ENCODE results near the gene EPN3. TPM values are rescaled to one million over a fixed set of nuclear protein-coding genes. Genes with fewer than 3 reads are reported as not detected.

EPN3 gene
- total and polyA plus RNA-seq, 4 donors, result 1.3 to 2.6 (median 2.5) TPM

DNA sequence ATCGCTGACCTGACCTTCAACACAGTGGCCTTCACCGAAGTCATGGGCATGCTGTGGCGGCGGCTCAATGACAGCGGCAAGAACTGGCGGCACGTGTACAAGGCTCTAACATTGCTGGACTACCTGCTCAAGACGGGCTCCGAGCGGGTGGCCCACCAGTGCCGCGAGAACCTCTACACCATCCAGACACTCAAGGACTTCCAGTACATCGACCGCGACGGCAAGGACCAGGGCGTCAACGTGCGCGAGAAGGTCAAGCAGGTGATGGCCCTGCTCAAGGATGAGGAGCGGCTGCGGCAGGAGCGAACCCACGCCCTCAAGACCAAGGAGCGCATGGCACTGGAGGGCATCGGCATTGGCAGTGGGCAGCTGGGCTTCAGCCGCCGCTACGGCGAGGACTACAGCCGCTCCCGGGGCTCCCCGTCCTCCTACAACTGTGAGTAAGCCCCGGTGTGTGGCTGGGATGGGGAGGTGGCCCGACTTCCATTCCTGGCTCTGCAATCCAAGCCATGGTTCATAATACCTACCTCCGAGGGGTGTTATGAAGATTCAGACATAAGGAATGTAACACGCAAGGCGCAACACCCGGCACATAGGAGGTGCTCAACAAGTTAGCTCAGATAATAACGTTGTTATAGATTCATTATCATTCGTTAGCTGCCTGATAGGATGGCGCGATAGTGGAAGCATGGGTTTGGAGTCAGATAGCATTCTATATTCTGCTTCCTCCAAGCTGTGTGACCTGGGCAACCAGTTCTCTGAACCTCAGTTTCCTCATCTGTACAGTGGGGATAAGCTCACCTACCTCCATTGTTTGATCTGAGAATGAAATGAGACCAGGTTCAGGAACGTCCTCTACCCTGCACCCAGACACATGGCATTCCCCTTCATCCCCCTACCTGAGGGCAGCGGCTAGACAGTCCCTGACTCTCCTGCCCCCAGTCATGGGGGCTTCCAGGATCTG, 4.4 kb downstream of the EPN3 start:
- Histone ChIP-seq H3K4me3 (no peak overlapping the region), H3K27ac (ENCODE audit: low read depth in 1 of 2, low read length in 1 of 2) (no peak overlapping the region), H3K9ac (ENCODE audit: insufficient read depth in 1 of 2, low read length in 2 of 2) (no peak overlapping the region), H3K36me3 (ENCODE audit: control insufficient read depth in 4 of 4, insufficient read depth in 4 of 4, low read length in 4 of 4) (no peaks in the 10 kb centered on the region), H3K27me3 (ENCODE audit: control insufficient read depth in 3 of 3, insufficient read depth in 3 of 3, low read length in 2 of 3) (peaks cover 0 to 4% (median 4%) of the 10 kb centered on the region in 3 donors), H3K9me3 (ENCODE audit: control insufficient read depth in 4 of 4, insufficient read depth in 3 of 4, low read length in 3 of 4) (peaks cover 0 to 1% (median 0%) of the 10 kb centered on the region in 4 donors), H3K4me1 (ENCODE audit: control insufficient read depth in 5 of 5, insufficient read depth in 5 of 5, low read length in 5 of 5) (peaks cover 0 to 33% (median 10%) of the 10 kb centered on the region in 5 donors)
- DNase-seq (no peak), ATAC-seq (ENCODE audit: insufficient read depth, low FRiP score) (no peak)
- 94 to 96% methylated on average over 45 of the region's 45 CpGs for WGBS, 2 donors
- TF ChIP-seq CTCF (IDR thresholded peaks at IDR 0.05; ENCODE audit: control extremely low read depth, extremely low read depth), result no peak

DNA sequence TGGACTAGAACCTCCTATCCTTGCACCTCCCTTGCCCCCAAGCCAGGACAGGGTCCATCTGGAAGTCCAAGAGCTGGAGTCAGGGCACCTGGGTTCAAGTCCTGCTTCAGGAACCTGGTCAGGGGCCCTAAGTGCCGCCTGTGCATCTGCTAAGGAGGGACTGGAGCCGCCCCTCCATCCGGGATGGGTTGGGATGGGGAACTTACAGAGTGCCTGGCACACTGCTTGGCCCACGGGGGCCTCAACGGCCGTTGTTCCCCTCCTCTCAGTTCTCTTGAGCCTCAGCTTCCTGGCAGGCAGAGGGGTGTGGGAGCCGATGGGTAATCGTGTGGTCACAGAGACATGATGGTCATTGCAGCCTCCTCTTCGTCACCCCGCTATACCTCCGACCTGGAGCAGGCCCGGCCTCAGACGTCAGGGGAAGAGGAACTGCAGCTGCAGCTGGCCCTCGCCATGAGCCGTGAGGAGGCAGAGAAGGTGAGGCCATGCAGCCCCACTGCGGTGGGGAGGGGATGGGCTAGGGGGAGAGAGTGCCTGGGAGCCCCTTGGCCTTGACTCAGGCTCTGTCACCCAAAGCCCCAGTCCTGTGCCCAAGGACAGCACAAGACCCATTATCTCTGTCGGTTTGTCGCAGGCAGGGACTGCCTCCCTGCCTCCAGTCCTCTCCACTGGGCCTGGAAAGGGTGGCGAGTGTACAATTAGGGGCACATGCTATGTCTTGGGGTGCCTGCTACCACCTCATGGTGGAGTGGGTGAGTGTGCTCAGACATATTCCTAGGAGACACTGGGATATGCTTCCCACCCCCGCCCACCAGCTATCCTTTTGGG, 5.4 kb downstream of the EPN3 start:
- H3K9me3 ChIP-seq (ENCODE audit: control insufficient read depth in 4 of 4, insufficient read depth in 3 of 4, low read length in 3 of 4), result peaks cover 0 to 1% (median 0%) of the 10 kb centered on the region in 4 donors
- TF ChIP-seq CTCF (IDR thresholded peaks at IDR 0.05; ENCODE audit: control extremely low read depth, extremely low read depth), result no peak
- H3K27ac ChIP-seq (ENCODE audit: low read depth in 1 of 2, low read length in 1 of 2), result no peak overlapping the region
- H3K4me1 ChIP-seq (ENCODE audit: control insufficient read depth in 5 of 5, insufficient read depth in 5 of 5, low read length in 5 of 5), result peaks cover 0 to 32% (median 10%) of the 10 kb centered on the region in 5 donors
- H3K9ac ChIP-seq (ENCODE audit: insufficient read depth in 1 of 2, low read length in 2 of 2), result no peak overlapping the region
- DNase-seq, result no peak
- H3K36me3 ChIP-seq (ENCODE audit: control insufficient read depth in 4 of 4, insufficient read depth in 4 of 4, low read length in 4 of 4), result no peaks in the 10 kb centered on the region
- no peak overlapping the region for H3K4me3 ChIP-seq
- H3K27me3 ChIP-seq (ENCODE audit: control insufficient read depth in 3 of 3, insufficient read depth in 3 of 3, low read length in 2 of 3), result peaks cover 0 to 4% (median 4%) of the 10 kb centered on the region in 3 donors
- ATAC-seq (ENCODE audit: insufficient read depth, low FRiP score), result no peak
- 85 to 86% methylated on average over 20 of the region's 20 CpGs for WGBS, 2 donors

GRCh38 chr17:50538549-50539410, 6.2 kb downstream of the EPN3 start:
- H3K27me3 ChIP-seq (ENCODE audit: control insufficient read depth in 3 of 3, insufficient read depth in 3 of 3, low read length in 2 of 3), result no peaks in the 10 kb centered on the region
- H3K4me3 ChIP-seq, result no peak overlapping the region
- ATAC-seq (ENCODE audit: insufficient read depth, low FRiP score), result no peak
- peaks cover 0 to 29% (median 7%) of the 10 kb centered on the region in 5 donors for H3K4me1 ChIP-seq (ENCODE audit: control insufficient read depth in 5 of 5, insufficient read depth in 5 of 5, low read length in 5 of 5)
- H3K9ac ChIP-seq (ENCODE audit: insufficient read depth in 1 of 2, low read length in 2 of 2), result no peak overlapping the region
- no peaks in the 10 kb centered on the region for H3K9me3 ChIP-seq (ENCODE audit: control insufficient read depth in 4 of 4, insufficient read depth in 3 of 4, low read length in 3 of 4)
- H3K27ac ChIP-seq (ENCODE audit: low read depth in 1 of 2, low read length in 1 of 2), result no peak overlapping the region
- no peak for TF ChIP-seq CTCF (IDR thresholded peaks at IDR 0.05; ENCODE audit: control extremely low read depth, extremely low read depth)
- 85% methylated on average over 20 of the region's 20 CpGs for WGBS, 2 donors
- DNase-seq, result no peak
- no peaks in the 10 kb centered on the region for H3K36me3 ChIP-seq (ENCODE audit: control insufficient read depth in 4 of 4, insufficient read depth in 4 of 4, low read length in 4 of 4)

All from lung (tissue), 12 donors.